Progenitor cell of endocrine pancreas (in vitro differentiated cells): ENCODE data around the gene PCDHA3. TPM values are rescaled to one million over a fixed set of nuclear protein-coding genes. Genes with fewer than 3 reads are reported as not detected.
"Not testable (repeated sequence)": the region's sequence is repeated elsewhere in the genome, so short reads cannot be mapped to it uniquely, and the experiment has no call there.

ENCODE experiments used
- DNase-seq: peaks from one replicate; pipeline ENCODE4 v3.0.0; 2021; ENCODE audit warnings: low spot score; ENCODE audit not compliant: unreplicated experiment
- H3K27ac Mint-ChIP-seq: 2 replicates; pipeline ENCODE4 v1.8.0; 2021; ENCODE audit warnings: mild to moderate bottlenecking, moderate library complexity, mixed read lengths
- H3K27me3 Mint-ChIP-seq: 2 replicates; pipeline ENCODE4 v1.8.0; 2021; ENCODE audit warnings: mixed read lengths
- H3K36me3 Mint-ChIP-seq: 2 replicates; pipeline ENCODE4 v1.8.0; 2022; ENCODE audit warnings: mixed read lengths; ENCODE audit not compliant: insufficient read depth
- H3K4me1 Mint-ChIP-seq: 2 replicates; pipeline ENCODE4 v1.8.0; 2021; ENCODE audit warnings: low read depth, mixed read lengths
- H3K4me3 Mint-ChIP-seq: 2 replicates; pipeline ENCODE4 v1.8.0; 2021; ENCODE audit warnings: low read depth, mild to moderate bottlenecking, moderate library complexity, mixed read lengths
- H3K9me3 Mint-ChIP-seq: 2 replicates; pipeline ENCODE4 v1.8.0; 2021; ENCODE audit warnings: low read depth, mixed read lengths
- total RNA-seq: library from RNA; stranded (reverse); gene quantifications from 2 replicates; pipeline ENCODE4 v1.2.1, GENCODE V29; 2021
- TF ChIP-seq, protein P1 (sequence below): fragments of 200-600 bp; sonication (generic); IDR thresholded peaks from one replicate; pipeline ENCODE4 v1.5.0; 2021; ENCODE audit warnings: antibody characterized with exemption, mild to moderate bottlenecking; ENCODE audit not compliant: unreplicated experiment

PCDHA3 gene
- total RNA-seq, 1 donor from 2014 or later: 1.5 TPM

DNA sequence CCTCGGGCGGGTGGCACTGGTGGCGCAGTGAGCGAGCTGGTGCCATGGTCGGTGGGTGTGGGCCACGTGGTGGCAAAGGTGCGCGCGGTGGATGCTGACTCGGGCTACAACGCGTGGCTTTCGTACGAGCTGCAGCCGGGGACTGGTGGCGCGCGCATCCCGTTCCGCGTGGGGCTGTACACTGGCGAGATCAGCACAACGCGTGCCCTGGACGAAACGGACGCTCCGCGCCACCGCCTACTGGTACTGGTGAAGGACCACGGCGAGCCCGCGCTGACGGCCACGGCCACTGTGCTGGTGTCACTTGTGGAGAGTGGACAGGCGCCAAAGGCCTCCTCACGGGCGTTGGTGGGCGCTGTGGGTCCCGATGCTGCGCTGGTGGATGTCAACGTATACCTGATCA is 8.0 kb downstream of the PCDHA3 start:
- H3K36me3 Mint-ChIP-seq: peaks cover 61% of the 10 kb centered on the region
- TF ChIP-seq, protein P1, sequence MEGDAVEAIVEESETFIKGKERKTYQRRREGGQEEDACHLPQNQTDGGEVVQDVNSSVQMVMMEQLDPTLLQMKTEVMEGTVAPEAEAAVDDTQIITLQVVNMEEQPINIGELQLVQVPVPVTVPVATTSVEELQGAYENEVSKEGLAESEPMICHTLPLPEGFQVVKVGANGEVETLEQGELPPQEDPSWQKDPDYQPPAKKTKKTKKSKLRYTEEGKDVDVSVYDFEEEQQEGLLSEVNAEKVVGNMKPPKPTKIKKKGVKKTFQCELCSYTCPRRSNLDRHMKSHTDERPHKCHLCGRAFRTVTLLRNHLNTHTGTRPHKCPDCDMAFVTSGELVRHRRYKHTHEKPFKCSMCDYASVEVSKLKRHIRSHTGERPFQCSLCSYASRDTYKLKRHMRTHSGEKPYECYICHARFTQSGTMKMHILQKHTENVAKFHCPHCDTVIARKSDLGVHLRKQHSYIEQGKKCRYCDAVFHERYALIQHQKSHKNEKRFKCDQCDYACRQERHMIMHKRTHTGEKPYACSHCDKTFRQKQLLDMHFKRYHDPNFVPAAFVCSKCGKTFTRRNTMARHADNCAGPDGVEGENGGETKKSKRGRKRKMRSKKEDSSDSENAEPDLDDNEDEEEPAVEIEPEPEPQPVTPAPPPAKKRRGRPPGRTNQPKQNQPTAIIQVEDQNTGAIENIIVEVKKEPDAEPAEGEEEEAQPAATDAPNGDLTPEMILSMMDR: no peak
- peaks cover 4% of the 10 kb centered on the region for H3K4me1 Mint-ChIP-seq
- peak overlapping the region; percentile 26 for H3K4me3 Mint-ChIP-seq
- no peak for DNase-seq
- no peaks in the 10 kb centered on the region for H3K27me3 Mint-ChIP-seq
- H3K27ac Mint-ChIP-seq: no peak overlapping the region
- H3K9me3 Mint-ChIP-seq: peaks cover 32% of the 10 kb centered on the region

DNA sequence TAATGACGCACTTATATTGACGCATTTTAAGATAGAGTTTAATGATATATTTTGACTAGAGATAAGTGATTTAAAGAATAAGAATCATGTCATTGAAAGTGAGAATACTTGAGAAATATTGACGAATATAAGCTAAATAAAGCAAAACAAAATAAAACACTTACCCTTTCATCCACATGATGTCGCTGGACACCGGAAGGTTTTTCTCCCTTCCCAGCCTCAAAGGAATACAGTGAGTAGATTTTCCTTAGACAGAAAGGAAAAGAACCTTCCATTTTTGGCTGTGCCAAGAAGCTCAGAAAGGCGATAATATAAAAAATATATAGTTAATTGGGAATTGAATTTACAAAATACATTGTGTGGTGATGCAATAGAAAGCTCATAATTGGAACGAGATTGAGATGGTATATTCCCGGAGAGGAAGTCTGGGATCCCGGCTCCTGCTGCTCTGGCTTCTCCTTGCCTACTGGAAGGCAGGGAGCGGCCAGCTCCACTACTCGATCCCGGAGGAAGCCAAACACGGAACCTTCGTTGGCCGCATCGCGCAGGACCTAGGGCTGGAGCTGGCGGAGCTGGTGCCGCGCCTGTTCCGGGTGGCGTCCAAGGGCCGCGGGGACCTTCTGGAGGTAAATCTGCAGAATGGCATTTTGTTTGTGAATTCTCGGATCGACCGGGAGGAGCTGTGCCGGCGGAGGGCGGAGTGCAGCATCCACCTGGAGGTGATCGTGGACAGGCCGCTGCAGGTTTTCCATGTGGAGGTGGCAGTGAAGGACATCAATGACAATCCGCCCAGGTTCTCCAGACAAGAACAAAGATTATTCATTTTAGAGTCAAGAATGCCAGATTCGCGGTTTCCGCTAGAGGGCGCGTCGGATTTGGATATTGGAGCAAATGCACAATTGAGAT is 20.8 kb downstream of the PCDHA3 start, which contains the start of gene PCDHA5:
TSS of gene PCDHA5 (plus strand) at position 239 of the 906 bp plus-strand sequence.
- H3K36me3 Mint-ChIP-seq: peaks cover 39% of the 10 kb centered on the region
- no peaks in the 10 kb centered on the region for H3K4me1 Mint-ChIP-seq
- no peaks in the 10 kb centered on the region for H3K27me3 Mint-ChIP-seq
- H3K4me3 Mint-ChIP-seq: no peak within 1 kb of the TSS
- TF ChIP-seq, protein P1: no peak
- peaks cover 8% of the 10 kb centered on the region for H3K9me3 Mint-ChIP-seq
- H3K27ac Mint-ChIP-seq: no peak within 1 kb of the TSS
- DNase-seq: no peak

DNA sequence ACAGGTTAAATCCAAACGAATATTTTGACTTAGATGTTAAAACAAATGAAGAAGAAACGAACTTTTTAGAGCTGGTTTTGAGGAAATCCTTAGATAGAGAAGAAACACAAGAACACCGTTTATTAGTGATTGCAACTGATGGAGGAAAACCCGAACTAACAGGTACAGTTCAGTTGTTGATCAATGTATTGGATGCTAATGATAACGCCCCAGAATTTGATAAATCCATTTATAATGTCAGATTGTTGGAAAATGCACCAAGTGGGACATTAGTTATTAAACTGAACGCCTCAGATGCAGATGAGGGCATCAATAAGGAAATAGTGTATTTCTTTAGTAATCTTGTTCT is 21.4 kb downstream of the PCDHA3 start:
- H3K27me3 Mint-ChIP-seq: no peaks in the 10 kb centered on the region
- peaks cover 40% of the 10 kb centered on the region for H3K36me3 Mint-ChIP-seq
- no peak for DNase-seq
- TF ChIP-seq, protein P1: no peak
- H3K9me3 Mint-ChIP-seq: peaks cover 13% of the 10 kb centered on the region
- H3K4me3 Mint-ChIP-seq: no peak overlapping the region
- H3K4me1 Mint-ChIP-seq: no peaks in the 10 kb centered on the region
- H3K27ac Mint-ChIP-seq: no peak overlapping the region

DNA sequence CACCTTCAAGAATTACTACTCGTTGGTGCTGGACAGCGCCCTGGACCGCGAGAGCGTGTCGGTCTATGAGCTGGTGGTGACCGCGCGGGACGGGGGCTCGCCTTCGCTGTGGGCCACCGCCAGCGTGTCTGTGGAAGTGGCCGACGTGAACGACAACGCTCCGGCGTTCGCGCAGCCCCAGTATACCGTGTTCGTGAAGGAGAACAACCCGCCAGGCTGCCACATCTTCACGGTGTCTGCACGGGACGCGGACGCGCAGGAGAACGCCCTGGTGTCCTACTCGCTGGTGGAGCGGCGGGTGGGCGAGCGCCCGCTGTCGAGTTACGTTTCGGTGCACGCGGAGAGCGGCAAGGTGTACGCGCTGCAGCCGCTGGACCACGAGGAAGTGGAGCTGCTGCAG is 22.1 kb downstream of the PCDHA3 start:
- not testable (repeated sequence) for H3K4me1 Mint-ChIP-seq, H3K27me3 Mint-ChIP-seq, DNase-seq, H3K4me3 Mint-ChIP-seq
- Mint-ChIP-seq H3K9me3 (peaks cover 13% of the 10 kb centered on the region), H3K36me3 (peaks cover 38% of the 10 kb centered on the region), H3K27ac (peak overlapping the region; percentile 29)

DNA sequence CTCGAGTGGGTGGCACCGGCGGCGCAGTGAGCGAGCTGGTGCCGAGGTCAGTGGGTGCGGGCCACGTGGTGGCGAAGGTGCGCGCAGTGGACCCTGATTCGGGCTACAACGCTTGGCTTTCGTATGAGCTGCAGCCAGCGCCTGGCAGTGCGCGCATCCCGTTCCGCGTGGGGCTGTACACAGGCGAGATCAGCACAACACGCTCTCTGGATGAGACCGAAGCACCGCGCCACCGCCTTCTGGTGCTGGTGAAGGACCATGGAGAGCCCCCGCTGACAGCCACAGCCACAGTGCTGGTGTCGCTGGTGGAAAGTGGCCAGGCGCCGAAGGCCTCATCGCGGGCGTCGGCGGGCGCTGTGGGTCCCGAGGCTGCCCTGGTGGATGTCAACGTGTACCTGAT is 22.6 kb downstream of the PCDHA3 start:
- TF ChIP-seq, protein P1: no peak
- no peak for DNase-seq
- Mint-ChIP-seq H3K4me1 (no peaks in the 10 kb centered on the region), H3K27me3 (no peaks in the 10 kb centered on the region), H3K27ac (no peak overlapping the region), H3K9me3 (peaks cover 16% of the 10 kb centered on the region), H3K36me3 (peaks cover 40% of the 10 kb centered on the region), H3K4me3 (no peak overlapping the region)
